ENCODE measurements around the gene GEMIN8.

GRCh38 chrX:13994536-13995080, 35.1 kb downstream of the GEMIN8 start:
- no peak for TF ChIP-seq POLR2AphosphoS5 (IDR thresholded peaks at IDR 0.05; ENCODE audit: low read depth, low read length)
- no peak for TF ChIP-seq CTCF (IDR thresholded peaks at IDR 0.05 in 2 of 3, conservative IDR thresholded peaks at IDR 0.05 in 1 of 3; ENCODE audit: borderline replicate concordance in 1 of 3, insufficient read depth in 1 of 3, low read depth in 2 of 3, low read length in 2 of 3)

Measured in HCT116 (cell line).